Calu3 (cell line): ENCODE results near the gene NHSL2. TPM values are rescaled to one million over a fixed set of nuclear protein-coding genes. Genes with fewer than 3 reads are reported as not detected.

Experiments used
- BruUV-seq: library from RNA; stranded (reverse); fragments of 400-500 nt; replicated peaks from 2 replicates; lab custom pipeline; 2021; lab: Mats Ljungman, UMichigan
- CTCF ChIA-PET: fragments of 300-600 bp; sonication (Branson Sonifier 250); formaldehyde crosslinking; loops from one replicate; lab custom pipeline; 2022; ENCODE audit warnings: antibody characterized with exemption; lab: Charles Lee
- DNase-seq: peaks from one replicate; pipeline ENCODE4 v3.0.0; 2022
- H3K27ac Mint-ChIP-seq: one replicate; pipeline ENCODE4 v1.8.0; 2022; ENCODE audit warnings: mixed read lengths; ENCODE audit not compliant: unreplicated experiment
- H3K27me3 Mint-ChIP-seq: one replicate; pipeline ENCODE4 v1.8.0; 2022; ENCODE audit warnings: mixed read lengths; ENCODE audit not compliant: unreplicated experiment
- H3K36me3 Mint-ChIP-seq: one replicate; pipeline ENCODE4 v1.8.0; 2022; ENCODE audit warnings: mild to moderate bottlenecking, moderate library complexity, mixed read lengths; ENCODE audit not compliant: insufficient read depth, unreplicated experiment
- H3K4me1 Mint-ChIP-seq: one replicate; pipeline ENCODE4 v1.8.0; 2022; ENCODE audit warnings: mild to moderate bottlenecking, low read depth, mixed read lengths; ENCODE audit not compliant: unreplicated experiment
- H3K4me3 Mint-ChIP-seq: one replicate; pipeline ENCODE4 v1.8.0; 2022; ENCODE audit warnings: mild to moderate bottlenecking, low read depth, moderate library complexity, mixed read lengths; ENCODE audit not compliant: unreplicated experiment
- H3K9me3 Mint-ChIP-seq: one replicate; pipeline ENCODE4 v1.8.0; 2022; ENCODE audit warnings: low read depth, mixed read lengths; ENCODE audit not compliant: unreplicated experiment
- CTCF ChIP-seq: fragments of 200-600 bp; IDR thresholded peaks from one replicate; pipeline ENCODE4 v1.8.0; 2022; ENCODE audit warnings: antibody characterized with exemption; ENCODE audit not compliant: unreplicated experiment
- intact Hi-C: fragments of 100-400 bp; cut with micrococcal nuclease; formaldehyde crosslinking; loops from one replicate; pipeline ENCODE4 v1.10.0; 2022; ENCODE audit not compliant: unreplicated experiment
- total RNA-seq: library from RNA; stranded (reverse); gene quantifications from 2 replicates; pipeline ENCODE4 v1.2.3, GENCODE V29; 2022

Gene NHSL2
- total RNA-seq, 1 experiment from 2014 or later: 0.09 TPM

- H3K36me3 Mint-ChIP-seq: no peaks in the 10 kb centered on the region
- DNase-seq: no peak
- peaks cover 34% of the 10 kb centered on the region for H3K27me3 Mint-ChIP-seq
- TF ChIP-seq CTCF: no peak
- H3K4me1 Mint-ChIP-seq: no peaks in the 10 kb centered on the region
- CTCF ChIA-PET: no interaction called here
- no TSS peak for BruUV-seq
- intact Hi-C loops: no loop called here
- no peaks in the 10 kb centered on the region for H3K9me3 Mint-ChIP-seq
- no peak overlapping the region for H3K4me3 Mint-ChIP-seq
- no peak overlapping the region for H3K27ac Mint-ChIP-seq
Measured at GRCh38 chrX:71923516-71923915, 12.9 kb downstream of the NHSL2 start.

- CTCF ChIA-PET: no interaction called here
- Mint-ChIP-seq H3K27ac (no peak overlapping the region), H3K9me3 (no peaks in the 10 kb centered on the region), H3K4me3 (no peak overlapping the region), H3K27me3 (peaks cover 54% of the 10 kb centered on the region), H3K4me1 (no peaks in the 10 kb centered on the region), H3K36me3 (no peaks in the 10 kb centered on the region)
- no peak for DNase-seq
- BruUV-seq: no TSS peak
- intact Hi-C loops: no loop called here
- TF ChIP-seq CTCF: no peak
Measured at GRCh38 chrX:71927040-71927439, 16.4 kb downstream of the NHSL2 start.

GRCh38 chrX:71928856-71929255, 18.2 kb downstream of the NHSL2 start:
- Mint-ChIP-seq H3K9me3 (no peaks in the 10 kb centered on the region), H3K4me1 (no peaks in the 10 kb centered on the region), H3K27ac (no peak overlapping the region), H3K27me3 (peaks cover 54% of the 10 kb centered on the region), H3K36me3 (no peaks in the 10 kb centered on the region), H3K4me3 (no peak overlapping the region)
- DNase-seq: no peak
- CTCF ChIA-PET: no interaction called here
- BruUV-seq: no TSS peak
- intact Hi-C loops: no loop called here
- TF ChIP-seq CTCF: no peak

- no TSS peak for BruUV-seq
- Mint-ChIP-seq H3K4me1 (no peaks in the 10 kb centered on the region), H3K27me3 (peaks cover 66% of the 10 kb centered on the region), H3K9me3 (no peaks in the 10 kb centered on the region), H3K27ac (no peak overlapping the region), H3K36me3 (no peaks in the 10 kb centered on the region), H3K4me3 (no peak overlapping the region)
- CTCF ChIA-PET: no interaction called here
- DNase-seq: no peak
- intact Hi-C loops: no loop called here
- no peak for TF ChIP-seq CTCF
Measured at GRCh38 chrX:71930298-71930697, 19.7 kb downstream of the NHSL2 start.
